Nephron (organoid): ENCODE data around the gene LIN37.

ENCODE experiments used
- H3K27ac Mint-ChIP-seq, 3 experiments: 2 replicates each; pipeline ENCODE4 v1.8.0; 2020; ENCODE audit warnings: mixed read lengths in 3 of 3, mild to moderate bottlenecking in 2 of 3, moderate library complexity in 1 of 3
- H3K27me3 Mint-ChIP-seq: 2 replicates; pipeline ENCODE4 v1.8.0; 2021; ENCODE audit warnings: low read depth, mild to moderate bottlenecking, moderate library complexity, mixed read lengths
- H3K36me3 Mint-ChIP-seq: 2 replicates; pipeline ENCODE4 v1.8.0; 2020; ENCODE audit warnings: low read depth, mixed read lengths
- H3K4me1 Mint-ChIP-seq: 2 replicates; pipeline ENCODE4 v1.8.0; 2020; ENCODE audit warnings: mixed read lengths
- H3K4me3 Mint-ChIP-seq, 3 experiments: 2 replicates each; pipeline ENCODE4 v1.8.0; 2020; ENCODE audit warnings: mild to moderate bottlenecking in 3 of 3, mixed read lengths in 3 of 3, moderate library complexity in 2 of 3
- H3K9me3 Mint-ChIP-seq: 2 replicates; pipeline ENCODE4 v1.8.0; 2020; ENCODE audit warnings: mixed read lengths
- CTCF ChIP-seq, 3 experiments: fragments of 200-600 bp; sonication (generic); IDR thresholded peaks; one replicate each; pipeline ENCODE4 v1.5.0; 2021; ENCODE audit warnings: antibody characterized with exemption in 3 of 3; ENCODE audit not compliant: unreplicated experiment in 3 of 3

LIN37 gene

GRCh38 chr19:35777086-35777841 is 28.9 kb downstream of the LIN37 start:
- H3K4me3 Mint-ChIP-seq = peak overlapping the region; percentile 78 to 90 (median 89)
- TF ChIP-seq CTCF (IDR thresholded peaks at IDR 0.05; ENCODE audit: unreplicated experiment in 3 of 3) = no peak
- no peaks in the 10 kb centered on the region for H3K27me3 Mint-ChIP-seq

GRCh38 chr19:35777961-35778360 is 29.6 kb downstream of the LIN37 start:
- peak overlapping the region in 1 of 3 experiments; percentile 48 for H3K27ac Mint-ChIP-seq
- peaks cover 2% of the 10 kb centered on the region for H3K27me3 Mint-ChIP-seq
- H3K4me1 Mint-ChIP-seq = peaks cover 27% of the 10 kb centered on the region
- no peak for TF ChIP-seq CTCF (IDR thresholded peaks at IDR 0.05; ENCODE audit: unreplicated experiment in 3 of 3)
- peak overlapping the region; percentile 78 to 90 (median 89) for H3K4me3 Mint-ChIP-seq
- H3K9me3 Mint-ChIP-seq = no peaks in the 10 kb centered on the region
- H3K36me3 Mint-ChIP-seq = peaks cover 24% of the 10 kb centered on the region

More at GRCh38 chr19:35777086-35777841, 28.9 kb downstream of the LIN37 start:
- Mint-ChIP-seq H3K36me3 (peaks cover 19% of the 10 kb centered on the region), H3K9me3 (no peaks in the 10 kb centered on the region), H3K27ac (peak overlapping the region; percentile 20 to 48 (median 28)), H3K4me1 (peaks cover 27% of the 10 kb centered on the region)

- peaks cover 30% of the 10 kb centered on the region for H3K36me3 Mint-ChIP-seq
- peaks cover 6% of the 10 kb centered on the region for H3K27me3 Mint-ChIP-seq
- H3K27ac Mint-ChIP-seq = no peak overlapping the region
- H3K4me1 Mint-ChIP-seq = peaks cover 27% of the 10 kb centered on the region
- no peak for TF ChIP-seq CTCF (IDR thresholded peaks at IDR 0.05; ENCODE audit: unreplicated experiment in 3 of 3)
- peak overlapping the region in 2 of 3 experiments; percentile 1 to 26 for H3K4me3 Mint-ChIP-seq
- no peaks in the 10 kb centered on the region for H3K9me3 Mint-ChIP-seq
Measured at GRCh38 chr19:35779033-35779432, 30.7 kb downstream of the LIN37 start.

GRCh38 chr19:35780058-35780457 is 31.7 kb downstream of the LIN37 start:
- peaks cover 6% of the 10 kb centered on the region for H3K27me3 Mint-ChIP-seq
- peaks cover 30% of the 10 kb centered on the region for H3K36me3 Mint-ChIP-seq
- H3K4me1 Mint-ChIP-seq = peaks cover 18% of the 10 kb centered on the region
- no peaks in the 10 kb centered on the region for H3K9me3 Mint-ChIP-seq
- no peak overlapping the region for H3K4me3 Mint-ChIP-seq
- no peak for TF ChIP-seq CTCF (IDR thresholded peaks at IDR 0.05; ENCODE audit: unreplicated experiment in 3 of 3)
- no peak overlapping the region for H3K27ac Mint-ChIP-seq

- no peak overlapping the region for H3K27ac Mint-ChIP-seq
- no peak for TF ChIP-seq CTCF (IDR thresholded peaks at IDR 0.05; ENCODE audit: unreplicated experiment in 3 of 3)
- peaks cover 33% of the 10 kb centered on the region for H3K36me3 Mint-ChIP-seq
- peaks cover 16% of the 10 kb centered on the region for H3K4me1 Mint-ChIP-seq
- no peaks in the 10 kb centered on the region for H3K9me3 Mint-ChIP-seq
- peaks cover 6% of the 10 kb centered on the region for H3K27me3 Mint-ChIP-seq
- no peak overlapping the region for H3K4me3 Mint-ChIP-seq
Measured at GRCh38 chr19:35780717-35781116, 32.3 kb downstream of the LIN37 start.

- Mint-ChIP-seq H3K36me3 (peaks cover 34% of the 10 kb centered on the region), H3K9me3 (no peaks in the 10 kb centered on the region), H3K27ac (no peak overlapping the region), H3K27me3 (peaks cover 6% of the 10 kb centered on the region), H3K4me3 (no peak overlapping the region), H3K4me1 (peaks cover 14% of the 10 kb centered on the region)
- TF ChIP-seq CTCF (IDR thresholded peaks at IDR 0.05; ENCODE audit: unreplicated experiment in 3 of 3) = no peak
Measured at GRCh38 chr19:35781650-35782049, 33.3 kb downstream of the LIN37 start.
